Natural killer cell treated with Interleukin-12 subunit alpha and Interleukin-12 subunit beta and Interleukin-15 and Interleukin-18, amount 100 ng/mL, for 72 hours (primary cell): Measurements from ENCODE around the gene RARA. TPM values are rescaled to one million over a fixed set of nuclear protein-coding genes. Genes with fewer than 3 reads are reported as not detected.
"Not testable (repeated sequence)": the region's sequence is repeated elsewhere in the genome, so short reads cannot be mapped to it uniquely, and the experiment has no call there.

ENCODE experiments used
- ATAC-seq, 2 donors: fragments of 150-1000 bp; cut with Tn5 transposase in 1 of 2; sonication (Bioruptor Pico), chemical (Tn5 transposase) in 1 of 2; 2 replicates each; pipeline ENCODE4 v1.10.0; 2021
- DNase-seq: peaks from one replicate; pipeline ENCODE4 v3.0.0; 2022; ENCODE audit warnings: low spot score
- H3K27ac Mint-ChIP-seq, 2 donors: 1 replicate in 1 of 2; 2 replicates in 1 of 2; pipeline ENCODE4 v1.8.0; 2022; ENCODE audit warnings: mixed read lengths in 2 of 2, mild to moderate bottlenecking in 1 of 2, moderate library complexity in 1 of 2
- H3K27me3 Mint-ChIP-seq, 2 donors: 1 replicate in 1 of 2; 2 replicates in 1 of 2; pipeline ENCODE4 v1.8.0; 2022; ENCODE audit warnings: mixed read lengths in 2 of 2
- H3K36me3 Mint-ChIP-seq: one replicate; pipeline ENCODE4 v1.8.0; 2022; ENCODE audit warnings: mixed read lengths
- H3K4me1 Mint-ChIP-seq, 2 donors: 1 replicate in 1 of 2; 2 replicates in 1 of 2; pipeline ENCODE4 v1.8.0; 2022; ENCODE audit warnings: low read depth in 2 of 2, mixed read lengths in 2 of 2, mild to moderate bottlenecking in 1 of 2
- H3K4me3 Mint-ChIP-seq: one replicate; pipeline ENCODE4 v1.8.0; 2022; ENCODE audit warnings: mixed read lengths
- H3K9me3 Mint-ChIP-seq: 2 replicates; pipeline ENCODE4 v1.8.0; 2022; ENCODE audit warnings: mixed read lengths
- total RNA-seq, 2 donors: library from RNA; stranded (reverse); gene quantifications; one replicate each; pipeline ENCODE4 v1.2.3, GENCODE V29; 2022

Gene RARA
- total RNA-seq, 2 donors from 2014 or later, result 26.4 to 37.8 TPM

DNA sequence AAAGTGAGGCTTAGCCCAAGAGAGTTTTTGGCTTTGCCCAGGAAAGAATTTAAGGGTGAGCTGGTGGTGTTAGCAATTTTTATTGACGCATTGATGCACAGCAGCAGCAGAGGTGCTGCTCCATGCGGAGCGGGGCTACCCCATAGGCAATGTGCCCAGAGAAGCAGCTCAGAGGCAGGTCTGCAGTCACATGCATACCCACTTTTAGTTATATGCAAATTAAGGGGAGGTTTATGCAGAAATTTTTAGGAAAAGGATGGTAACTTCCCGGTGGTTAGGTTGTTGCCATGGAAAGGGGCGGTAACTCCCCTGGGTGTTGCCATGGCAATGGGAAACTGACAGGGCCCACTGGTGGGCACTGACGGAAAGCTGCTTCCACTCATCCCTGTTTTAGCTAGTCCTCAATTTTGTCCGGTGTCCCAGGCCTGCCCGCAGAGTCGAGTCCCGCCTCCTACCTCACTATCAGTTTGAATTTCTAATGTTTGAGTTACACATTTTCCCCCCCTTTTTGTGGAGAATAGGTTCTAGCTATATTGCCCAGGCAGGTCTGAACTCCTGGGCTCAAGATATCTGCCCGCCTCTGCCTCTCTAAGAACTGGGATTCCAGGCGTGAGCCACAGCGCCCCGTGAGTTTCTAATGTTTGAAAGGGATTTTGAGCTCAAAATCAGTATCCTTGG is 66.0 kb downstream of the RARA start:
- Mint-ChIP-seq H3K36me3 (no peaks in the 10 kb centered on the region), H3K27ac (no peak overlapping the region), H3K4me3 (no peak overlapping the region), H3K27me3 (peaks cover 0 to 2% of the 10 kb centered on the region in 2 donors), H3K4me1 (peaks cover 13 to 16% of the 10 kb centered on the region in 2 donors), H3K9me3 (no peaks in the 10 kb centered on the region)
- no peak for ATAC-seq
- DNase-seq, result no peak

DNA sequence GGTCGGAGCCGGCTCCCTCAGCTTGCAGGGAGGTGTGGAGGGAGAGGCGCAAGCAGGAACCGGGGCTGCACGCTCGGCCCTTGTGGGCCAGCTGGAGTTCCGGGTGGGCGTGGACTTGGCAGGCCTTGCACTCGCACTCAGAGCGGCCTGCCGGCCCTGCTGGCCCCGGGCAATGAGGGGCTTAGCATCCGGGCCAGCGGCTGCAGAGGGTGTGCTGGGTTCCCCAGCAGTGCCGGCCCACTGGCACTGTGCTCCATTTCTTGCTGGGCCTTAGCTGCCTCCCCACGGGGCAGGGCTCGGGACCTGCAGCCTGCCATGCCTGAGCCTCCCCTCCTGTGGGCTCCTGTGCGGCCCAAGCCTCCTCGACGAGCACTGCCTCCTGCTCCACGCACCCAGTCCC is 66.8 kb downstream of the RARA start:
- DNase-seq, H3K27ac Mint-ChIP-seq, H3K27me3 Mint-ChIP-seq, H3K36me3 Mint-ChIP-seq, H3K4me3 Mint-ChIP-seq, ATAC-seq, H3K9me3 Mint-ChIP-seq: not testable (repeated sequence)
- peaks cover 13 to 16% of the 10 kb centered on the region in 2 donors for H3K4me1 Mint-ChIP-seq

DNA sequence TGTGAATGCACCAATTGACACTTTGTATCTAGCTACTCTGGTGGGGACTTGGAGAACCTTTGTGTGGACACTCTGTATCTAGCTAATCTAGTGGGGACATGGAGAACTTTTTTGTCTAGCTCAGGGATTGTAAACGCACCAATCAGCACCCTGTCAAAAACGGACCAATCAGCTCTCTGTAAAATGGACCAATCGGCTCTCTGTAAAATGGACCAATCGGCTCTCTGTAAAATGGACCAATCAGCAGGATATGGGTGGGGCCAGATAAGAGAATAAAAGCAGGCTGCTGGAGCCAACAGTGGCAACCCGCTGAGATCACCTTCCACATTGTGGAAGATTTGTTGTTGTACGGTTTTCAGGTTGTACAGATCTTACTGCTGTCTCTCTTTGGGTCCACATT is 67.6 kb downstream of the RARA start:
- H3K36me3 Mint-ChIP-seq, H3K27ac Mint-ChIP-seq, H3K9me3 Mint-ChIP-seq, H3K27me3 Mint-ChIP-seq, DNase-seq, ATAC-seq, H3K4me3 Mint-ChIP-seq: not testable (repeated sequence)
- peaks cover 9 to 12% of the 10 kb centered on the region in 2 donors for H3K4me1 Mint-ChIP-seq

DNA sequence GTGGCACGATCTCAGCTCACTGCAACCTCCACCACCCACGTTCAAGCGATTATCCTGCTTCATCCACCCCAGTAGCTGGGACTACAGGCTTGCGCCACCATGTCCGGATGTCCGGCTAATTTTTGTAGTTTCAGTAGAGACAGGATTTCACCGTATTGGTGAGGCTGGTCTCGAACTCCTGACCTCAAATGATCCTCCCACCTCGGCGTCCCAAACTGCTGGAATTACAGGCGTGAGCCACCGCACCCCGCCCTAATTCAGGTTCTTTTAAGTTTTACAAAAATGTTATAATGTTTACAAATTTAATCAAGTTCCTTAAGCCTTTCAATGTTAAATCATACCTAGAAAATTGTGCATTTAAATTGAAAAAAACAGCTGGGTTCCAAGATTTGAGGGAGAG is 68.9 kb downstream of the RARA start:
- Mint-ChIP-seq H3K27me3 (peaks cover 0 to 2% of the 10 kb centered on the region in 2 donors), H3K4me3 (no peak overlapping the region), H3K4me1 (peaks cover 3 to 6% of the 10 kb centered on the region in 2 donors), H3K27ac (no peak overlapping the region), H3K9me3 (no peaks in the 10 kb centered on the region), H3K36me3 (no peaks in the 10 kb centered on the region)
- ATAC-seq (no peak), DNase-seq (no peak)

DNA sequence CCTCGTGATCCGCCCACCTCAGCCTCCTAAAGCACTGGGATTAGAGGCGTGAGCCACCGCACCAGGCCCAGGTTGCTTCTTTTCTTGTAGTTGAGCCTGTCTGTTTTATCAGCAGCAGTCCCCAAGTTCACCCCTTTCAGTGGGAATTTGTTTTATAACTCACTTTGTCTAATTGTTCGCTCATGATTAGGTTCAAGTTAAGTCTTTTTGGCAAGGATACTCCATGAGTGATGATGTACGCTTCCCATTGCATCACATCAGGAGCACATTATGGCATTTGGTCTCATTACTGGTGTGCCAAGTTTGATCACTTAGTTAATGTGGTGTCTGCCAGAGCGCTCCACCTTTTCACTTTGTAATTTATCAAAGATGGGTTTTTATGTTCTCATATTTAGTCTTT is 70.0 kb downstream of the RARA start:
- no peaks in the 10 kb centered on the region for H3K9me3 Mint-ChIP-seq
- no peak for DNase-seq
- no peak for ATAC-seq
- H3K4me3 Mint-ChIP-seq, result no peak overlapping the region
- H3K4me1 Mint-ChIP-seq, result peaks cover 3 to 6% of the 10 kb centered on the region in 2 donors
- peaks cover 0 to 2% of the 10 kb centered on the region in 2 donors for H3K27me3 Mint-ChIP-seq
- no peaks in the 10 kb centered on the region for H3K36me3 Mint-ChIP-seq
- H3K27ac Mint-ChIP-seq, result no peak overlapping the region

DNA sequence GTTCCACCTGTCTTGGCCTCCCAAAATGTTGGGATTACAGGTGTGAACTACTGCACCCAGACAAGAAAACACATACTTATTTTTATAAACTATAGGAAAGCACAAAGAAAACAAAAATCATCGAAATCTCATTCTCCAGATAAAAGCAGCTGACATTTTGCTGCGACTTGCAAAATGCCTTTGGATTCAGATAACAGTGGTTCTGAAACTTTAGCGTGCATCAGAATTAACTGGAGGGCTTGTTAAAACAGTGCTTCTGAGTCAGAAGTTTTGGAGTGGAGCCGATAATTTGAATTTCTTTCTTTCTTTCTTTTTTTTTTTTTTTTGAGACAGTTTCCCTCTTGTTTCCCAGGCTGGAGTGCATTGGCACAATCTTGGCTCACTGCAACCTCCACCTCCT is 73.3 kb downstream of the RARA start:
- Mint-ChIP-seq H3K27me3 (no peaks in the 10 kb centered on the region), H3K4me3 (no peak overlapping the region), H3K27ac (no peak overlapping the region), H3K9me3 (no peaks in the 10 kb centered on the region), H3K36me3 (no peaks in the 10 kb centered on the region), H3K4me1 (no peaks in the 10 kb centered on the region)
- DNase-seq (no peak), ATAC-seq (no peak)

DNA sequence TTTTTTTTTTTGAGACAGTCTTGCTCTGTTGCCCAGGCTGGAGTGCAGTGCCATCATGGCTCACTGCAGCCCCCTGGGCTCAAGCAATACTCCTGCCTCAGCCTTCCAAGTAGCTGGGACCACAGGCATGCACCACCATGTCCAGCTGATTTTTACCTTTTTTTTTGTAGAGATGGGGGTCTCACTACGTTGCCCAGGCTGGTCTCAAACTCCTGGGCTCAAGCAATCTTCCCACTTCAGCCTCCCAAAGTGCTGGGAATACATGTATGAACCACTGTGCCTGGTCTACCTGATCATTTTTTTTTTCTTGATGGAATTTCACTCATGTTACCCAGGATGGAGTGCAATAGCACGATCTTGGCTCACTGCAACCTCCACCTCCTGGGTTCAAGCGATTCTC is 77.6 kb downstream of the RARA start:
- ATAC-seq, H3K4me3 Mint-ChIP-seq, H3K4me1 Mint-ChIP-seq, H3K9me3 Mint-ChIP-seq, H3K27me3 Mint-ChIP-seq, H3K36me3 Mint-ChIP-seq, H3K27ac Mint-ChIP-seq, DNase-seq: not testable (repeated sequence)

DNA sequence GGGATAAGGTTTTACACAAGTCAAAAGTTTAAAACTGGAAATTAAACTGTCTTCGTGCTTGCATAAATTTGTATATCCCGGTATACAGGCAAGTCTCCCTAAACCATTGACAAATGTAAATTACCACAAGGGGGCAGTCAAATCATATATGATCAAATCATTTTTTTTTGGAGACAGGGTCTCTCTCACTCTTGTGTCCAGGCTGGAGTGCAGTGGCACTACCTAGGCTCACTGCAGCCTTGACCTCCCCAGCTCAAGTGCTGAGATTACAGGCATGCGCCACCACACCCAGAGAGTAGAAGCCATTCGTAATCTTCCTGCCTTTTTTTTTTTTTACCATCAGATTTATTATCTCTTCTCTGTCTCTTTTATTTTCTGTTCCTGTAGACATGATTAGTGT is 90.2 kb downstream of the RARA start:
- Mint-ChIP-seq H3K4me3 (no peak overlapping the region), H3K4me1 (peaks cover 0 to 4% of the 10 kb centered on the region in 2 donors), H3K36me3 (peaks cover 38% of the 10 kb centered on the region), H3K9me3 (no peaks in the 10 kb centered on the region), H3K27ac (no peak overlapping the region), H3K27me3 (no peaks in the 10 kb centered on the region)
- DNase-seq, result no peak
- ATAC-seq, result no peak

DNA sequence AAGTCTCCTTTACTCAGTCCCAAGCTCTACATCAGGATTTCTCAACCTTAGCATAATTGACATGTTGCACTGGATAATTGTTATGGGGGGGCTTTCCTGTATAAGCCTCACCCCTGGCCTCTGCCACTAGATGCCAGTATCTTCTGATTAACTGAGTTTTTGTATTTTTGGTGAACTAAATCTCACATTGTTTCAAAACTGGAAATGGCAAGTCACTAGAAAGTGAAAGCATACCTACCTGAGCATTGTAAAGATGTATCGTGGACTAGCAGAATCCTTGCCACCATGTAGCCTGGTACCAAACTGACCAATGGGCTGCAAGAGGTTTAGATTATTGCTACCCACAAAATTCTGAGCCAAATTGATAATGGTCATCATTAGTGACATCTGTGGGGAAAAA is 93.7 kb downstream of the RARA start:
- H3K4me1 Mint-ChIP-seq, result peaks cover 0 to 4% of the 10 kb centered on the region in 2 donors
- ATAC-seq, result no peak
- no peaks in the 10 kb centered on the region for H3K9me3 Mint-ChIP-seq
- DNase-seq, result no peak
- no peak overlapping the region for H3K4me3 Mint-ChIP-seq
- peaks cover 34% of the 10 kb centered on the region for H3K36me3 Mint-ChIP-seq
- no peak overlapping the region for H3K27ac Mint-ChIP-seq
- no peaks in the 10 kb centered on the region for H3K27me3 Mint-ChIP-seq

DNA sequence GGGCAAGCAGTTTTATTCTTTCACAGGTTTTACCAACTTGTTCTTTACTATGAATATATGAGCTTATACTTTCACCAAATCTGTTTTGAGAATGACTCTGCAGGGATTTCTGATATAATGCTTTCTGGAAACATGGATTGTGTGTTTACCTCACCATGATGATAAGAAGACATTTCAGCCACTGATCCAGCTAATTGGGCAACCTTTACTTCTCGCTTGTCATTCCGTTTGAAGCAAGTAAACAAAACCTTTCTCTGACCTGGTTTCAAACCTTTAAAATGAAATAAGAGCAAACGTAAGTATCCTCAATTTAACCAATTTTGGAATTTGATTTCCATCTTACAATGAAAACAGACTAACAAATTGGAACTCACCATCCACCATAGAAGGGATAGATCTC is 95.0 kb downstream of the RARA start:
- no peak overlapping the region for H3K27ac Mint-ChIP-seq

More for the DNA sequence above, 95.0 kb downstream of the RARA start:
- Mint-ChIP-seq H3K36me3 (peaks cover 34% of the 10 kb centered on the region), H3K27me3 (no peaks in the 10 kb centered on the region), H3K4me3 (no peak overlapping the region), H3K4me1 (peaks cover 0 to 4% of the 10 kb centered on the region in 2 donors), H3K9me3 (no peaks in the 10 kb centered on the region)
- ATAC-seq, result no peak
- DNase-seq, result no peak

Other genes with a start within 250 kb of the RARA start
- gene THRA, start 246.2 kb upstream of the RARA start, total RNA-seq, result 10 to 100 TPM in 1 of 2 donors, 1 to 10 TPM in 1; 4.9 to 10.9 TPM
- gene NR1D1, start 208.6 kb upstream of the RARA start, total RNA-seq, result 1 to 10 TPM; 1.4 to 5.4 TPM
- gene MSL1, start 187.2 kb upstream of the RARA start, total RNA-seq, result 100 to 1,000 TPM in 1 of 2 donors, 10 to 100 TPM in 1; 79.8 to 102 TPM
- 100 to 1,000 TPM in 1 of 2 donors, 10 to 100 TPM in 1; 83.1 to 101 TPM for gene CASC3, start 168.6 kb upstream of the RARA start, total RNA-seq
- 10 to 100 TPM in 1 of 2 donors, 1 to 10 TPM in 1; 5.9 to 17.2 TPM for gene RAPGEFL1, start 131.7 kb upstream of the RARA start, total RNA-seq
- gene WIPF2, start 89.9 kb upstream of the RARA start, total RNA-seq, result 10 to 100 TPM; 32.4 to 34.6 TPM
- 100 to 1,000 TPM in 1 of 2 donors, 10 to 100 TPM in 1; 79.2 to 172 TPM for gene CDC6, start 21.3 kb upstream of the RARA start, total RNA-seq
- gene GJD3, start 55.6 kb downstream of the RARA start, total RNA-seq, result not detected
- gene TOP2A, start 108.7 kb downstream of the RARA start, total RNA-seq, result 100 to 1,000 TPM in 1 of 2 donors, 10 to 100 TPM in 1; 96.7 to 116 TPM
- under 1 TPM; 0.59 to 0.88 TPM for gene IGFBP4, start 134.3 kb downstream of the RARA start, total RNA-seq
- 1 to 10 TPM in 1 of 2 donors, under 1 TPM in 1; 0.76 to 2.9 TPM for gene TNS4, start 192.4 kb downstream of the RARA start, total RNA-seq